GM19455 (cell line): ENCODE results near the gene KRTAP10-9.
"Not testable (repeated sequence)": the region's sequence is repeated elsewhere in the genome, so short reads cannot be mapped to it uniquely, and the experiment has no call there.

Source experiments
- ATAC-seq: cut with Tn5 transposase; IDR thresholded peaks from one replicate; pipeline ENCODE4 v1.9.1; 2021; ENCODE audit not compliant: unreplicated experiment

The KRTAP10-9 gene, protein sequence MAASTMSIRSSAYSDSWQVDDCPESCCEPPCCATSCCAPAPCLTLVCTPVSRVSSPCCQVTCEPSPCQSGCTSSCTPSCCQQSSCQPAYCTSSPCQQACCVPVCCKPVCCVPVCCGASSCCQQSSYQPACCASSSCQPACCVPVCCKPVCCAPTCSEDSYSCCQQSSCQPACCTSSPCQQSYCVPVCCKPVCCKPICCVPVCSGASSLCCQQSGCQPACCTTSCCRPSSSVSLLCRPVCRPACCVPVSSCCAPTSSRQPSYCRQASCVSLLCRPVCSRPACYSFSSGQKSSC

DNA sequence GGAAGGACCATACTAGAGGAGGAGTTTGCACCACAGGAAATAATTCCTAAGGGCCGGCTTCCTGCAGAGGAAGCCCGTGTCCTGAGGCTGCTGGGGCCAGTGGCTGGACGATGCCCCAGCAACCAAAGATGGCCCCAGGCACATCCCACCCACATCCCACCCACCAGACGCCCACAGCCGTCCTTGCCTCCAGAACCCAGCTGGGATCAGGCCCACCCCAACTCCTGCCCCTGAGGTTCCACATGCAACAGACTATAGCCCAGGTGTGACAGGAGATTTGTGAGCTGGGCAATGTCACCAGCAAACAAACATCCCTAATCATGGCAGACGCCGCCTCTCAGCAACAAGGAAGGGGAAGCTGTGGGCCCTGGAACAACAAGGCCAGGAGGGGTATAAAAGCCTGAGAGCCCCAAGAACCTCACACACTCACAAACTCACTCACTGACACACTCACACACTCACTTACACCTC lies at the start of gene KRTAP10-9:
Gene KRTAP10-9, plus strand, starts transcription at position 421 of the 471 bp plus-strand sequence. CDS start 79 bp downstream, outside the sequence.
- ATAC-seq, result no peak

GRCh38 chr21:44578371-44579055 lies 48.4 kb upstream of the KRTAP10-9 start:
- no peak for ATAC-seq

DNA sequence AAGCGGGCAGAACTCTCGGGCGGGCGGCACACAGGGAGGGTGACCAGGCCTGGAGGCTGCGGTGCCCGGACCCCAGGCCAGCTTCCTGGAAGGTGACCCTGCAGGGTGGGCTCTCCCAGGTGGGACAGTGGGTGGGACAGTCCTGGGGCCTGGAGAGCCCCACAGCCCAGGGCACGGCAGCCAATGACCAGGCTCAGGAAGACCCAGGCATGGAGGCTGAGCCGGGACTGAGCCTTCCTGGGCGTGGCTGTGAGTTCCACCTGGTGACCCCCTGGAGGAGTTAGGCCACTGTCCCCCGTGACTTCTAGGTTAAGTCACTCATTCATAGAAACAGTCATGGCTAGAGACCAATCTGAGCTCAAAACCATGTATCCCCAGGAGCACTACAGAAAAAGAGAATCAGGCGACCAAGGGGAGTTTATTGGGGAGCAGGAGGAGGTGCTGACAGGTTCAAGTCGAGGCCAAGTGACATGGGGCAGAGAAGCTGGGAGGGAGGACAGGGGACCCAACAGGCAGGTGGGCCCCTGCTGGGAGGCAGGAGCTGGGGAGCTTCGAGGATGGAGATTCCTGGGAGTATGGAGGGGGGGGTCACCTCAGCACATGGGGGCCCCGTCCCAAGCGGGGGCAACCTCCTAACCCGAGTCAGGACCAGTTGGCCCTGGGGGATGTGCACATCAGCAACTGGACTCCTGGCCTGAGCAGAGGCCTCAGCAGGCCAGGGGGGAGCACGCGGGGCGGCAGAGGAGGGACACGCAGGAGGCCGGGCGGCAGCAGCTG lies 47.6 kb upstream of the KRTAP10-9 start:
- no peak for ATAC-seq

GRCh38 chr21:44579833-44580144 lies 47.1 kb upstream of the KRTAP10-9 start:
- no peak for ATAC-seq

DNA sequence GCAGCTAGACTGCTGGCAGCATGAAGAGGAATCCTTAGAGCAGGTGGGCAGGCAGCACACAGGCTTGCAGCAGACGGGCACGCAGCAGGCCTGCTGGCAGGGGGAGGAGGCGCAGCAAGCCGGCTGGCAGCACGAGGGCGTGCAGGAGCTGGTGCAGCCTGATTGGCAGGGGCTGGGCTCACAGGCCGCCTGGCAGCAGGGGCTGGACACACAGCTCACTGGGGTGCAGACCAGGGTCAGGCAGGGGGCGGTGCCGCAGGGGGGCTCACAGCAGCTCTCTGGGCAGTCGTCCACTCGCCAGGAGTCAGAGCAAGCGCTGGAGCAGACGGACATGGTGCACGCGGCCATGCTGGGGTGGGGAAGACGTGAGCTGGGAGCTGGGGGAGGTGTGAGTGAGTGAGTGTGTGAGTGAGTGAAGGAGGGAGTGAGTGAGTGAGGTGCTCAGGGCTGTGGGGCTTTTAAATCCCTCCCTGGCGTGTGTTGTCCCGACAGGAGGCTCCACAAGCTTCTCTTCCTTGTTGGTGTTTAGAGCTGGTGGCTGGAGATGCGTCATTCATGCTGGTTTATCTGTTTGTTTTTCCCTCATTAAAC lies 46.6 kb upstream of the KRTAP10-9 start, which contains the start of gene KRTAP10-5:
Gene KRTAP10-5, minus strand, starts transcription at position 374 of the 591 bp plus-strand sequence. Its CDS starts 26 bp downstream, at position 348.
- ATAC-seq, result not testable (repeated sequence)

- no peak for ATAC-seq
Observed at GRCh38 chr21:44581158-44581557, 45.7 kb upstream of the KRTAP10-9 start.

- ATAC-seq, result no peak
Observed at GRCh38 chr21:44582055-44582454, 44.8 kb upstream of the KRTAP10-9 start.

DNA sequence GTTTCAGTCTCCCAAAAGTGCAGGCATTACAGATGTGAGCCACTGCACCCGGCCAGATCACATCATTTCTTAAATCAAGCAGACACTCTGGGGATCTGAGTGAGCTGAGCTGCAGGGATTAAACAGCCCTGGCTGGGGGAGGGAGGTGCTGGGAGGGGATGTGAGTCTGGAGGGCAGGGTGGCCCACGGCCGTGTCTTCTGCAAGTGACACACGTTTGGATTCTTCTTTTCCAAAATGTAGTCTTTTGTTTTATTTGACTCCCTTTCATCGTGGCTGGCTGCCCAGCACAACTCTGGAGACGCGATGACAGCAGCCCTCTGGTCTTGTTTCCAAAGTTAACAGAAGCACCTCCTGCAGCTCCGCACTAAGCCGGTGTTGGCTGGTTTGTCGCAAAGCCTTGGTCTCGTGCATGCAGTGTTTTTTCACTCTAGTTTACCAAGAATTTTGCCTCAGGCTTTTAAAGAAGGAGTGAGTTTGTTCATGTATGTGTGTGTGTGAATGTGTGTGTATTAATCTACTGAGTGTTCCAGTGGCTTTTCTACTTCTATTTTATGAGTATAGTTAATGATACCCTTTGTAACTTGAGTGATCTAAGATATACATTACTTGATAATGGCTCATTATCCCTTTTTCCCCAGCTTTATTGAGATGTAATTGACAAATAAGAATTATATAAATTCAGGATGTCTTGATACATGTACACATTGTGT lies 43.6 kb upstream of the KRTAP10-9 start:
- ATAC-seq, result no peak

- ATAC-seq, result no peak
Observed at GRCh38 chr21:44583800-44584147, 43.1 kb upstream of the KRTAP10-9 start.

DNA sequence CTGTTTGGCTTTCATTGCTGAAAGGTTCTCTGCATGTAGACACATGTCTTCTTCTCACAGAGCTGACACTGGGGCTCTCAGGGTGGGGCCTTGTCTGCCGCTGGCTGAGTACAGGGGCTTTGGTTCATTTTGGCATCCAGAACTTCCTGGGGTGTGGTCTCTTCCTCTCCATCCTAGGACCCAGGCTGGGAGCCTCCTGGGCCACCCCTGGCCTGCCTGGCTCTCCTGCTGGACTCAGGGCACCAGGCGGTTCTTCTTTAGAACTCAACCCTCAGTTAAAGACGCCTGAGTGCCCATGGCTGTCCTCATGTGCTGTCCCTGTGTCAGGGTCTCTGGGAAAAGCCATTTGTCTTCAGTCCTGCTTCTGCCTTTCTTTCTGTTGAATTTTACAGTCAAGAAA lies 41.0 kb upstream of the KRTAP10-9 start:
- ATAC-seq, result no peak

GRCh38 chr21:44589094-44589493 lies 37.8 kb upstream of the KRTAP10-9 start:
- no peak for ATAC-seq

DNA sequence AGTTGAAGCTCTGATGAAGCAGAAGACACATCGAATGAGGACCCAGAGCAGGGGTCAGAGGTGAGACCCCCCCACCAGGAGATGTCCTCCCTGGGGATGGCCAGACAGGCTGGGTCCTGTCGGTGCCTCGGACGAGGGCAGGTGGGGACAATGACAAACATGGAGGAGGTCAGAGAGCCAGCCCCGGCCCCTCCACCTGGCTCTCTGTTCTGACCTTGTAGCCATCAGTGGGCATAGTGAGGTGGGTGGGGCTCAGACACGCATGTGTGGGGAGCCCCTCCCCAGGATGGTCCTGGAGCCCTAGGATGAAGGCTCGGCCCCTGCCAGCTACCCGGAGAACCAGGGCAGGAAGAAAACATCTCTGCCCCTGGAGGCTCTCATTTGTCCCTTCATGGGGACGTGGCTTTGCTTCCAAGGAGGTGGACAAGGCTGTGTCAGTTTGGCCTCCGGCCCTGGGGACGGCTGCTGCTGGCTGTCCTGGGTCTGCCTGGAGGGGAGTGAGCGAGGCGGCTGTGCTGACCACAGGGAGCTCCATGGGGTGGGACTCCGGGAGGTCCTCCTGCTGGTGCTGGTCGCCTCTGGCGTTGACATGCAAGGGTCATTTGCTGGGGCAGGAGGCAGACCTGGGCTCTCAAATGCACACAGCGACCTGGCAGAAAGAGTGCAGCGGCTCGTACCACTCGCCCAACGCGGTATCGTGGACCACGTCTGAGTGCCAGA lies 37.1 kb upstream of the KRTAP10-9 start:
- no peak for ATAC-seq

- ATAC-seq, result no peak
Observed at GRCh38 chr21:44590311-44590721, 36.6 kb upstream of the KRTAP10-9 start.

DNA sequence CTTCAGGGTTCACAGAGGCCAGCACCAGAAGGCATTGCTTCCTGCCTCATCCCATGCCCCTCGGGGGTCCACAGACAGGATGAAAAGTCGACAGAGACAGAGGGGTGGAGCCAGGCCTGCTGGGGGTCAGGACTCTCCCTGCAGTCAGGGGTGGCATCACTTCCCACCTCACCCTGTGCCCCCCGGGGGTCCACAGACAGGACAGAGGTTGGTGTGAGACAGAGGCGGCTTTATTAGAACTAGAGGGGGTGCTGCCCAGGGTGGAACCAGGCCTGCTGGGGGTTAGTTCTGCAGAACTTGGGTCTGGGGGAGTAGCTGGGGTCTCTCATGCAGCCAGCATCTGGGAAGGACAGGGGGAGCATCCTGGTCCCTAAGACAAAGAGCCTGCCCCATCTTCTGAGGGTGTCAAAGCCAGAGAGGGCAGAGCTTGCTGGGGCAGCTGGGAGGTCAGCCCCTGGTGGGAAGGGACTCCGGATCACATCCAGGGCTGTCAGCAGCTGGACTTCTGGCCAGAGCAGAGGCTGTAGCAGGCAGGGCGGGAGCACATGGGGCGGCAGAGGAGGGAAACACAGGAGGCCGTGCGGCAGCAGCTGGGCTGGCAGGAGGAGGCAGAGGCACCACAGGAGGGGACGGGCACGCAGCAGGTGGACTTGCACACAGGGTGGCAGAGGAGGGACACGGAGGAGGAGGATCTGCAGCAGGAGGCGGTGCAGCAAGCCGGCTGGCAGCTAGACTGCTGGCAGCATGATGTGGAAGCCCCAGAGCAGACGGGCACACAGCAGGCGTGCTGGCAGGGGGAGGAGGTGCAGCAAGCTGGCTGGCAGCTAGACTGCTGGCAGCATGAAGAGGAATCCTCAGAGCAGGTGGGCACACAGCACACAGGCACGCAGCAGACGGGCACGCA lies 35.7 kb upstream of the KRTAP10-9 start:
- ATAC-seq, result not testable (repeated sequence)

GRCh38 chr21:44591801-44592130 lies 35.1 kb upstream of the KRTAP10-9 start:
- ATAC-seq, result not testable (repeated sequence)

DNA sequence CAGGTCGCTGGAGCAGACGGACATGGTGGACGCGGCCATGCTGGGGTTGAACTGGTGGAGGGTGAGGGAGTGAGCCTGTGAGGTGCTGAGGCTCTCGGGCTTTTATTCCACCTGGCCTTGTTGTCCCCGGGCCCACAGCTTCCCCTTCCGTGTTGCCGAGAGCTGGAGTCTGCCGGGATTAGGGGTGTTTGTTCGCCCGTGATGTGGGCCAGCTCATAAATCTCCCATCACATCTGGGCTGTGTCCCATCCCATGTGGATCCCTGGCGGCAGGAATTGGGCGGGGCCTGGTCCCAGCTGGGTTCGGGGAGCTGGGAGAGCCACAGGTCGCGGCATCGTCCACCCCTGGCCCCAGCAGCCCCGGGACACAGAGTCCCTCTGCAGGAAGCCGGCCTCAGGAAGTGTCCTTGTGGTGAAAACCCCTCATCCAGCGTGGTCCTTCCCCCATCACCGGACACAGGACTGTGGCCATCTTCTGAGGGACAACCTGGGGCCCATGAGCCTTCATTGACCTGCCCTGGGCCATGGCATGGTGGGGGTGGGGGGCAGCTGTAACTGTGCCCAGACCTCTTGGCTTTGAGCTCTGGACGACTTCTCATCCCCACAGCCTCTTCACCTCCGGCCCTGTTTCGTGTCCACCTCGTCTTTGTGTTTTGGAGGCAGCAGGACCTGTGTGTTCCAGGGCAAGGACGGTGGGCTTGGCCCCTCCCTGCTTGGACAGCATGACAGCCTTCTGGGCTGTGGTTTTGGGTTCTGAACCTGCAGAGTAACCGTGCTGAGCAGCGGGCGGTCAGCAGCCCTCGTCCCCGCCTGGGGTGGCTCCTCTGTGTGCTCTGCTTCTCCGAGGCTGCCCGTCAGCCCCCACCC lies 34.2 kb upstream of the KRTAP10-9 start, which contains the start of gene KRTAP10-6:
Gene KRTAP10-6, minus strand, starts transcription at position 60 of the 866 bp plus-strand sequence. Its CDS starts 21 bp downstream, at position 39.
- ATAC-seq, result no peak

- no peak for ATAC-seq
Observed at GRCh38 chr21:44593598-44594405, 33.1 kb upstream of the KRTAP10-9 start.
